ENCODE results near the gene ANKRD36.
"Not testable (repeated sequence)": the region's sequence is repeated elsewhere in the genome, so short reads cannot be mapped to it uniquely, and the experiment has no call there.

DNA sequence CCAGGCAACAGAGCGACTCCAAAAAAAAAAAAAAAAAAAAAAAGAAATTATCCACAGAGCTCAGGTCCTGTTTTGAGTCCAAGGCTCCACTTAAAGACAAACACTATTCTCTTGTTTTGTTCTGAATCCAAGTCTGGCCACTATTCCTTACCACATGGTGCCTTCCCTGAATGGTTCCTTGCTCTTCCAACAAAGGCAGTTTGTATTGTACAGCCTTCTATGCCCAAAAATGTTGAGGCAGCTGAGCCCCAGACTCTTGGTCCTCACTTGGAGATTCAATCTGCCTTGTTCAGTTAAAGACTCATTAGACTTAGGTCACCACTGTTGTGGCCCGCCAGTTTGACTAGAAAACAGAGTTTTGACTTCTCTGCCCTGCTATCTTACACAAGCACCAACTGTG is 20.0 kb upstream of the ANKRD36 start:
- TF ChIP-seq POLR2A (IDR thresholded peaks at IDR 0.05; ENCODE audit: low read length); GATA1 (IDR thresholded peaks at IDR 0.05; ENCODE audit: low read depth, low read length): not testable (repeated sequence)
